DOHH2 (cell line): ENCODE results near the gene ANKRD13B.

Source experiments
- H3F3A ChIP-seq: fragments of 200-600 bp; sonication (generic), shearing (Covaris generic); 2 replicates; pipeline ENCODE4 v1.6.0; 2016; ENCODE audit warnings: antibody characterized with exemption, mild to moderate bottlenecking; ENCODE audit not compliant: control insufficient read depth, insufficient read depth
- H3K27ac ChIP-seq: fragments of 200-600 bp; sonication (generic); 2 replicates; pipeline ENCODE4 v1.5.1; 2014; ENCODE audit warnings: low read depth, mild to moderate bottlenecking, low read length, moderate library complexity
- H3K27me3 ChIP-seq: fragments of 200-600 bp; sonication (generic); 2 replicates; pipeline ENCODE4 v1.6.1; 2014; ENCODE audit warnings: mild to moderate bottlenecking, low read length, mixed read lengths; ENCODE audit not compliant: control insufficient read depth
- H3K36me3 ChIP-seq: fragments of 200-600 bp; sonication (generic); 2 replicates; pipeline ENCODE4 v1.6.1; 2014; ENCODE audit warnings: mild to moderate bottlenecking, low read length, moderate library complexity, mixed read lengths; ENCODE audit not compliant: control insufficient read depth
- H3K4me1 ChIP-seq: fragments of 200-600 bp; sonication (generic); 2 replicates; pipeline ENCODE4 v1.6.1; 2014; ENCODE audit warnings: mild to moderate bottlenecking, low read length, mixed read lengths; ENCODE audit not compliant: control insufficient read depth
- H3K4me2 ChIP-seq: fragments of 200-600 bp; sonication (generic); 2 replicates; pipeline ENCODE4 v1.6.0; 2014; ENCODE audit warnings: mild to moderate bottlenecking, low read length, moderate library complexity
- H3K4me3 ChIP-seq: fragments of 200-600 bp; sonication (generic); 2 replicates; pipeline ENCODE4 v1.5.1; 2014; ENCODE audit warnings: mild to moderate bottlenecking, low read length, mixed read lengths
- H3K79me2 ChIP-seq: fragments of 200-600 bp; sonication (generic); 2 replicates; pipeline ENCODE4 v1.6.1; 2014; ENCODE audit warnings: mild to moderate bottlenecking, low read length, mixed read lengths; ENCODE audit not compliant: control insufficient read depth
- H3K9me2 ChIP-seq: fragments of 200-600 bp; sonication (generic); replicated peaks from 2 replicates; pipeline ENCODE4 v1.6.1; 2014; ENCODE audit warnings: mild to moderate bottlenecking, low read length, mixed read lengths; ENCODE audit not compliant: control insufficient read depth
- H3K9me3 ChIP-seq: fragments of 200-600 bp; sonication (generic); 2 replicates; pipeline ENCODE4 v1.6.1; 2014; ENCODE audit warnings: antibody characterized with exemption, low read length, mixed read lengths; ENCODE audit not compliant: control insufficient read depth, insufficient read depth
- H4K20me1 ChIP-seq: fragments of 200-600 bp; sonication (generic); 2 replicates; pipeline ENCODE4 v1.6.0; 2014; ENCODE audit warnings: low read depth, mild to moderate bottlenecking, antibody characterized with exemption, low read length, moderate library complexity; ENCODE audit not compliant: control insufficient read depth, insufficient read depth
- EZH2phosphoT487 ChIP-seq: fragments of 200-600 bp; sonication (generic); IDR thresholded peaks from 2 replicates; pipeline ENCODE4 v1.6.1; 2017; ENCODE audit warnings: borderline replicate concordance, mild to moderate bottlenecking, antibody characterized with exemption, low read length, moderate library complexity, mixed read lengths
- TF ChIP-seq, protein P1 (sequence below): fragments of 200-600 bp; sonication (generic); IDR thresholded peaks from one replicate; pipeline ENCODE4 v1.5.1; 2014; ENCODE audit warnings: antibody characterized with exemption, mild to moderate bottlenecking, low read depth, low read length; ENCODE audit not compliant: poor library complexity, severe bottlenecking

Gene ANKRD13B

DNA sequence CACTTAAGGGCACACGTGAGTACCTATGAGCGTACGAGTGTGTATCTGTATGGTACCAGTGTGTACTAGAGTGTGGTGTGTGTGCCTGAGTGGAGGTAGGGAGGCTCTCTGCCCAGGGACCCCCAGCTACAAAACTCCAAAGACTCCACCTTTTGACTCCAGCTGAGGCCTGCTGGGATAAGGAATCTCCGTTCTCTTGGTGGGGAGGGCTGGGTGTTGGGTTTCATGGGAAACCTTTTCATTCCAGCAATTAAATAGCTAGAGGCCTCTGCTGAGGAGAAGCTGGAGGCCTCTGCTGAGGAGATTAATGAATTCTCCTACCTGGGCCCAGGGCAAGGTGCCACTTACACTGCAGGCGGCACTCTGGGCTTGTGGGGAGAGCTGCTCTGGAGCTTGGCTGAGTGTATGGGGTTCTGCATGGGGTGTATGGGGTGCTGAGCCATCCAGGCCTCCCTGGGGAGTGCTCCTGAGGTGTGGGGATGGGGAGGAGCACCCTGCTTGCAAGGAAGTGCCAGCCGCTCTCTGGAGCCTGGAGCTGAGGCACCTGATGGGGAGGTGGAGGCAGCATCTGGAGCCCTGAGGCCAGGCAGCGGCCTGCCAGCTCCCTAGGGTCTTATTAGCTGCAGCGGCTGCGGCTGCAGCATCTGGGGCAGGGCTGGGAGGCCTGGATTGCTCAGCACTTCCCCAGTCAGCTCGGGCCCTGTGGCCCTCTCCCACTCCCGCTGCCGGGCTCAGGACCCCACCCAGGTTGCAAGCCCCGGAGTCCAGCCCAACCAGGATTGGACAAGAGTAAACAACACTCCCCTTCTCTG is 4.6 kb downstream of the ANKRD13B start:
- no peak overlapping the region for H3K4me3 ChIP-seq
- no peaks in the 10 kb centered on the region for H3K9me2 ChIP-seq
- no peaks in the 10 kb centered on the region for H3K36me3 ChIP-seq
- H3K27me3 ChIP-seq: no peaks in the 10 kb centered on the region
- TF ChIP-seq, protein P1, sequence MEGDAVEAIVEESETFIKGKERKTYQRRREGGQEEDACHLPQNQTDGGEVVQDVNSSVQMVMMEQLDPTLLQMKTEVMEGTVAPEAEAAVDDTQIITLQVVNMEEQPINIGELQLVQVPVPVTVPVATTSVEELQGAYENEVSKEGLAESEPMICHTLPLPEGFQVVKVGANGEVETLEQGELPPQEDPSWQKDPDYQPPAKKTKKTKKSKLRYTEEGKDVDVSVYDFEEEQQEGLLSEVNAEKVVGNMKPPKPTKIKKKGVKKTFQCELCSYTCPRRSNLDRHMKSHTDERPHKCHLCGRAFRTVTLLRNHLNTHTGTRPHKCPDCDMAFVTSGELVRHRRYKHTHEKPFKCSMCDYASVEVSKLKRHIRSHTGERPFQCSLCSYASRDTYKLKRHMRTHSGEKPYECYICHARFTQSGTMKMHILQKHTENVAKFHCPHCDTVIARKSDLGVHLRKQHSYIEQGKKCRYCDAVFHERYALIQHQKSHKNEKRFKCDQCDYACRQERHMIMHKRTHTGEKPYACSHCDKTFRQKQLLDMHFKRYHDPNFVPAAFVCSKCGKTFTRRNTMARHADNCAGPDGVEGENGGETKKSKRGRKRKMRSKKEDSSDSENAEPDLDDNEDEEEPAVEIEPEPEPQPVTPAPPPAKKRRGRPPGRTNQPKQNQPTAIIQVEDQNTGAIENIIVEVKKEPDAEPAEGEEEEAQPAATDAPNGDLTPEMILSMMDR: no peak
- TF ChIP-seq EZH2phosphoT487: no peak
- no peaks in the 10 kb centered on the region for H3K9me3 ChIP-seq
- no peak overlapping the region for H3K4me2 ChIP-seq
- peaks cover 55% of the 10 kb centered on the region for H3K79me2 ChIP-seq
- H3K4me1 ChIP-seq: peaks cover 27% of the 10 kb centered on the region
- no peaks in the 10 kb centered on the region for H3F3A ChIP-seq
- H3K27ac ChIP-seq: no peak overlapping the region
- no peaks in the 10 kb centered on the region for H4K20me1 ChIP-seq

DNA sequence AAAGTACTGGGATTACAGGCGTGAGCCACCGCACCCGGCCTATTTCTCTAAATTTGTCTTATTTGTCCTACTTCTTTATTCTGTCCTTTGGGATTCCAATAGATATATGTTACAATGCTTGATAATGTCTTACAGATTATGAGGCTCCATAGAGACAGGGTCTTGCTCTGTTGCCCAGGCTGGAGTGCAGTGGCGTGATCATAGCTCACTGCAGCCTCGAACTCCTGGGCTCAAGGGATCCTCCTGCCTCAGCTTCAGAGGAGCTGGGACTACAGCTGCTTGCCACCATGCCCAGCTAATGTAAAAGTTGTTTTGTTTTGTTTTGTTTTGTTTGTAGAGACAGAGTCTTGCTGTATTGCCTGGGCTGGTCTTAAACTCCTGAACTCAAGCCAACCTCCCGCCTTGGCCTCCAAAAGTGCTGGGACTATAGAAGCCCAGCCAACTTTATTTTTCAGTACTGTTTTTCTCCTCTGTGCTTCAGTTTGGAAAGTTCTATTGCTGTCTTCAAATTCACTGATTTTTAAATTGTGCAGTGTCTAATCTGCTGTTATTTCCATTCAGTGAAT is 10.3 kb downstream of the ANKRD13B start:
- Histone ChIP-seq H3K9me3 (no peaks in the 10 kb centered on the region), H3K27ac (no peak overlapping the region), H3K27me3 (no peaks in the 10 kb centered on the region), H3K4me2 (no peak overlapping the region; the same call in 1 of the 2 replicates), H3K36me3 (no peaks in the 10 kb centered on the region), H3F3A (no peaks in the 10 kb centered on the region), H3K4me3 (no peak overlapping the region), H3K4me1 (peaks cover 21% of the 10 kb centered on the region), H4K20me1 (no peaks in the 10 kb centered on the region), H3K79me2 (peaks cover 31% of the 10 kb centered on the region), H3K9me2 (no peaks in the 10 kb centered on the region)
- TF ChIP-seq, protein P1: no peak
- no peak for TF ChIP-seq EZH2phosphoT487

DNA sequence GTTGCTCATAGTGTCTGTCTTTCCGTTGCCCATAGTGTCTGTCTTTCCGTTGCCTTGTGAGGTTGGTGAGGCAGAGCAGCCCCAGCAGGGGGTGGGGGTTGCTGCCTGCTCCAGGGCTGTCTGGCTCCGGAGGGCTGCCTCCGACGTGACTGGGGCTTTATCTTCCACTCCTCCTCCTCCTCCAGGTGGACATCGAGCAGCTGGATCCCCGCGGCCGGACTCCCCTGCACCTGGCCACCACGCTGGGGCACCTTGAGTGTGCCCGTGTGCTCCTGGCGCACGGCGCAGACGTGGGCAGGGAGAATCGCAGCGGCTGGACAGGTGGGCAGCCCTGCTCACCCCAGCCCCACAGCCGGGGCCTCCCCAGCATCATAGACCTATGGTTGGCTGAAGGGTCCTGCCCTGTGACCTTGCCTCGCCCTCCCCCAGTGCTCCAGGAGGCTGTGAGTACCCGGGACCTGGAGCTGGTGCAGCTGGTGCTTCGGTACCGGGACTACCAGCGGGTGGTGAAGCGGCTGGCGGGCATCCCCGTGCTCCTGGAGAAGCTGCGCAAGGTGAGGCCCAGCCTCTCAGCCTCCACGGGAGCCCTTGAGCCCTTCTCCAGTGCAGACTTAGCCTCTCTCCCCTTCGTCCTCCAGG is 14.7 kb downstream of the ANKRD13B start:
- Histone ChIP-seq H4K20me1 (no peaks in the 10 kb centered on the region; the same call in 1 of the 2 replicates), H3K27ac (no peak overlapping the region), H3K4me2 (no peak overlapping the region), H3F3A (no peaks in the 10 kb centered on the region), H3K79me2 (peaks cover 16% of the 10 kb centered on the region), H3K27me3 (no peaks in the 10 kb centered on the region), H3K4me1 (peaks cover 13% of the 10 kb centered on the region), H3K9me2 (no peaks in the 10 kb centered on the region), H3K36me3 (peaks cover 7% of the 10 kb centered on the region; the same call in 1 of the 2 replicates), H3K4me3 (no peak overlapping the region), H3K9me3 (no peaks in the 10 kb centered on the region)
- TF ChIP-seq, protein P1: no peak
- TF ChIP-seq EZH2phosphoT487: no peak
